Parathyroid adenoma (tissue), 2 donors: ENCODE data around the gene VSIG8.

Experiments
- H2AFZ ChIP-seq: fragments of 300-600 bp; sonication (generic); one replicate; pipeline ENCODE4 v1.7.0; 2017; ENCODE audit warnings: antibody characterized with exemption, mild to moderate bottlenecking
- H3K27ac ChIP-seq: fragments of 300-600 bp; sonication (generic); one replicate; pipeline ENCODE4 v1.7.0; 2017
- H3K27me3 ChIP-seq: fragments of 300-600 bp; sonication (generic); one replicate; pipeline ENCODE4 v1.7.0; 2017; ENCODE audit warnings: low read length; ENCODE audit not compliant: control insufficient read depth, insufficient read depth
- H3K36me3 ChIP-seq: fragments of 300-600 bp; sonication (generic); one replicate; pipeline ENCODE4 v1.7.0; 2017; ENCODE audit warnings: low read length; ENCODE audit not compliant: control insufficient read depth, insufficient read depth
- H3K4me1 ChIP-seq: fragments of 300-600 bp; sonication (generic); one replicate; pipeline ENCODE4 v1.7.0; 2017; ENCODE audit warnings: control low read depth
- H3K4me2 ChIP-seq: fragments of 300-600 bp; sonication (generic); one replicate; pipeline ENCODE4 v1.7.0; 2017; ENCODE audit warnings: low read length
- H3K4me3 ChIP-seq: fragments of 300-600 bp; sonication (generic); one replicate; pipeline ENCODE4 v1.7.0; 2017; ENCODE audit warnings: low read depth, low read length
- H3K79me2 ChIP-seq: fragments of 300-600 bp; sonication (generic); one replicate; pipeline ENCODE4 v1.7.0; 2017; ENCODE audit warnings: control low read depth
- H3K9ac ChIP-seq: fragments of 300-600 bp; sonication (generic); one replicate; pipeline ENCODE4 v1.7.0; 2017; ENCODE audit warnings: mild to moderate bottlenecking
- H3K9me3 ChIP-seq: fragments of 300-600 bp; sonication (generic); one replicate; pipeline ENCODE4 v1.7.0; 2017; ENCODE audit warnings: low read length; ENCODE audit not compliant: control insufficient read depth
- CTCF ChIP-seq: fragments of 300-600 bp; sonication (generic); IDR thresholded peaks from one replicate; pipeline ENCODE4 v1.7.0; 2017; ENCODE audit warnings: antibody characterized with exemption, mild to moderate bottlenecking
- donor health status: primary hyperparathyroidism.

VSIG8 gene

GRCh38 chr1:159831412-159832141 lies 30.9 kb downstream of the VSIG8 start:
- Histone ChIP-seq H3K27me3 (no peaks in the 10 kb centered on the region), H3K9ac (no peak overlapping the region), H2AFZ (no peak overlapping the region), H3K9me3 (no peaks in the 10 kb centered on the region), H3K4me2 (no peak overlapping the region), H3K36me3 (no peaks in the 10 kb centered on the region), H3K4me3 (no peak overlapping the region), H3K79me2 (no peaks in the 10 kb centered on the region), H3K4me1 (peaks cover 15% of the 10 kb centered on the region), H3K27ac (no peak overlapping the region)
- no peak for TF ChIP-seq CTCF

- Histone ChIP-seq H3K9me3 (no peaks in the 10 kb centered on the region), H3K27me3 (no peaks in the 10 kb centered on the region), H3K36me3 (no peaks in the 10 kb centered on the region), H3K4me1 (peaks cover 15% of the 10 kb centered on the region), H3K4me2 (no peak overlapping the region), H3K27ac (no peak overlapping the region), H3K4me3 (no peak overlapping the region), H2AFZ (no peak overlapping the region), H3K9ac (no peak overlapping the region), H3K79me2 (no peaks in the 10 kb centered on the region)
- no peak for TF ChIP-seq CTCF
Measured at GRCh38 chr1:159830722-159831121, 31.7 kb downstream of the VSIG8 start.

- Histone ChIP-seq H3K9ac (no peak overlapping the region), H3K27ac (no peak overlapping the region), H3K4me3 (no peak overlapping the region)
Measured at GRCh38 chr1:159829822-159830465, 32.5 kb downstream of the VSIG8 start.

GRCh38 chr1:159829273-159829634 lies 33.2 kb downstream of the VSIG8 start:
- no peak overlapping the region for H3K4me3 ChIP-seq
- H3K36me3 ChIP-seq: no peaks in the 10 kb centered on the region
- peak overlapping the region; percentile 42 for H2AFZ ChIP-seq
- H3K9me3 ChIP-seq: no peaks in the 10 kb centered on the region
- no peaks in the 10 kb centered on the region for H3K27me3 ChIP-seq
- peaks cover 15% of the 10 kb centered on the region for H3K4me1 ChIP-seq
- no peak overlapping the region for H3K9ac ChIP-seq
- H3K79me2 ChIP-seq: no peaks in the 10 kb centered on the region
- H3K27ac ChIP-seq: no peak overlapping the region
- H3K4me2 ChIP-seq: no peak overlapping the region
- peak; percentile 57 for TF ChIP-seq CTCF

More at GRCh38 chr1:159829822-159830465, 32.5 kb downstream of the VSIG8 start:
- no peak overlapping the region for H3K4me2 ChIP-seq
- H3K79me2 ChIP-seq: no peaks in the 10 kb centered on the region
- no peaks in the 10 kb centered on the region for H3K9me3 ChIP-seq
- TF ChIP-seq CTCF: no peak
- H2AFZ ChIP-seq: no peak overlapping the region
- H3K27me3 ChIP-seq: no peaks in the 10 kb centered on the region
- H3K36me3 ChIP-seq: no peaks in the 10 kb centered on the region
- H3K4me1 ChIP-seq: peaks cover 15% of the 10 kb centered on the region
